ENCODE results near the gene DIPK1A.
A peak's percentile ranks its signal among the peaks of the same experiment; 100 is the strongest.

DIPK1A gene

DNA sequence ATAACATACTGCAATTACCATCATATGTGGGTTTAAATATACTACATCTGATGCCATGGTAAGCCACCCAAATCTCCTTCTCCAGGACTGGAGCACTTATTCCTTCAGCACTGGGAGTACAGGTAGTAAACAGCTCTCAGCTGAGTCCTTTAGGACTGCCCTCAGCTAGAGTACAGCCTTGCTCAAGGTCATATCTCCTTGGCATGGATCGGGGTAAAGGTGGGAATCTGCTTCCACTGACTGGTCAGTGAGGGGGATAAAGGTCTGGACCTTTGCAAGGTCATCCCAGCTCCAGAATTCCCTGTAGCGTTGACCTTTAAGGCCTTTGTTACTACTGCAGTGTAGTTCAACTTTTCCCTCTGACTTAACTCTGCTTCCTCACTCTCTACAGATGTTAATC lies 90.7 kb downstream of the DIPK1A start:
- no peak for DNase-seq

DNA sequence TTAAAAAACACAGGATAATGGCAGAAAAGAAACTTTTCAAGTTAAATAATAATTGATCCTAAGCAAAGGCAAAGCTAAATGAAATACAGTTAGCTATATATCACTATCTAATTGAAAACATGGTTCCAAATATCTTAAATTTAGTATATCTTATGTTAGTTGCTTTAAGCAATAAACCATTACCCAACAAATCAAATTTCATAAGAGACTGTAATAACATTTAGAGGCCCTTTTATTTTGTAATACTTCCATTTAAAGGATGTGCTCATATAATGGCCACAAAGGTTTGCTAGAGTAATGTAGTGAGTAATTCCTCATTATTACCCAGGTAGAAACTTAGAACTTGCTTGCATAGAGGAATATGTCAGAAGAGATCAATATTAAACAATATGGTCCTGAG lies 97.1 kb downstream of the DIPK1A start:
- DNase-seq = no peak

DNA sequence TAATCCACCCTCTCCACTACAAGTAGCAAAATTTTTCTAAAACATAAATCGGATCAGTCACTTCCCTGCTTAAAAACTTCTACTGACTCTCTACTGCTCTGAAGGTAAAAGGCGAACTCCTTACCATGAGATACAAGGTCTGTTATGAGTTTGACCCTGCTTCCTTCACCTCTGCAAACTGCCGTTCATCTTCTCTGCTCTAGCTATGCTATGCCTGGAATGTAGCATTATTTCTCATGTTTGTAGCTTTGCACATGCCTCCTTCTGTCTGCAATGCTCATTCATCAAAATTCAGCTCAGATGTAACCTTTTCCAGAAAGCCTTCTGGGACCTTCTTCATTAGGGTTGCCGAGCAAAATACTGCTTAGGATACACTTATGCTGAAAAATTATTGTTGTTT lies 98.7 kb downstream of the DIPK1A start:
- no peak for DNase-seq

DNA sequence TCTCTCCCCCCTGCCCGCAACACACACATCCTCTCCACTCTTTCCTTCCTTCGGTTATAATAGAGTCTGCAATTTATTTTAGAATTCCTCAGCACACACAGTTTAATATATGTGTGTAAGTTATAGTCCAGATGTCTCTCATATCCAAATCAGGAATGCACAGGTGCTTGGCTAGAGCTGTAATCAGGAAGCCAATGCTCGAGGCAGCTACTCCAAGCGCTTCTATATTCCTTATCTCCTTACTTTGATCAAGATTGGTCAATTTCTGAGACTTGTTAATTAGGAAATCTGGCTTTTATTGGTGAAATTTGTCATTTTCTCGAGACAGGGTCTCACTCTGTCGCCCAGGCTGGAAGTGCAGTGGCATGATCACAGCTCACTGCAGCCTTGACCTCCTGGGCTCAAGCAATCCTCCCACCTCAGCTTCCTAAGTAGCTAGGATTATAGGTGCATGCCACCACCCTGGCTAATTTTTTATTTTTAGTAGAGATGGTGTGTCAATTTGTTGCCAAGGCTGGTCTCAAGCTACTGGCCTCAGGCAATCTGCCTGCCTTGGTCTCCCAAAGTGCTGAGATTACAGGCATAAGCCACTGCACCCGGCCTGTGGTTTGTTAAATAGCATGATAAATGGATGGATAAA lies 101.7 kb downstream of the DIPK1A start:
- DNase-seq = no peak

DNA sequence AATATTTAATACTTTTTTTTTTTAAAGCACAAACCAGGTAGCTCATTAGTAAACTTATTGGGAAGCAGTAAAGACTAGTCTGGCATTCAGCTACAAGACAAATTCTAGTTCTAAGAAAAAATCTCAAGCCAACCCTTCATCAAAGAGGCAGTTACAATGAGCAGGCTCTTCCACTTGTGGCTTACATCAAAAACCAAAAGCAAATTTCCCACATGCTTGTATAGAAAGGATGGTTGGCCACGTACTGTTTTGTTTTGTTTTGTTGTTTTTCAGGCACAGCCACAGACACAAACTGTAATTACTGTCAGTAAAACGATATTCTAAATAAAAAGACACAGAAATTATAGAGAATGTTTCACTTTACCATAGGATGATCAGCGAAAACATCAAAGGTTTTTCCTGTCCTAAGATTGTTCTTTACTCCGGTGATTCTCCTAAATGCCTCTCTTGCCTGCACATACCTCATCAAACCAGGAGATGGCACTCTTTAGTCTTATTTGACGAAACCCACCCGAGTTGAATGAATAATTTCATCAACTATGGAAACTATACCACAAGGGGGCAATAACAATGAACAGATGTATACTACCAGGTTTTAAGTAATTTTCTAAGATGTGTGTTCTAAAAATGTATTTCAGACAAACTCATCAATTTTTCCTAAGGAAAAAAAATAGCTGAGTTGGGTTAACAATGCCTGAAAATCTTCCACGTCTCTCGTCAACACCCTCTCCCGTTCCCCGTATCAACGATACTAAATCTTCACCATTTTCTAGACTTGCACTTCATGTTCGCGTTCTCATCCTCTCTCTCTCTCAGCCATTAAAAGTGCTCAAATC lies 102.5 kb downstream of the DIPK1A start:
- DNase-seq = peak; percentile 54

DNA sequence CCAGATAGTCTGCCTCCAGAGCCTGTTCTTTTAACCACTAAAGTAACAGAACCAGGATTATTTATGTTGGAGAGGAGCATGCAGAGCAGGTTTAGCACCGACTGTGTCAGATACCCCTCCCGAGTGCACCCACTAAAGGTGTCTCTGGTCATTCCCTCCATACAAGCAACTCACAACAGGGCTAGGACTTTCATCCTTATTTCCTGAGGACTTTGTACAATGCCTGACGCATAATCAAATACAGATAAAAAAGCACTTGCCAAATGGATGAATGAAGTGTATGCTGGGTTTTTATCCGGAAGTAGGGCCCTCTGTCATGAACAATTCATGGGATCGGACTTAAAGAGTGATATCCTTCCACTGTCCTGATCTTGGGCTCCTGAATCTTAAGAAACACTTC lies 103.4 kb downstream of the DIPK1A start:
- no peak for DNase-seq

DNA sequence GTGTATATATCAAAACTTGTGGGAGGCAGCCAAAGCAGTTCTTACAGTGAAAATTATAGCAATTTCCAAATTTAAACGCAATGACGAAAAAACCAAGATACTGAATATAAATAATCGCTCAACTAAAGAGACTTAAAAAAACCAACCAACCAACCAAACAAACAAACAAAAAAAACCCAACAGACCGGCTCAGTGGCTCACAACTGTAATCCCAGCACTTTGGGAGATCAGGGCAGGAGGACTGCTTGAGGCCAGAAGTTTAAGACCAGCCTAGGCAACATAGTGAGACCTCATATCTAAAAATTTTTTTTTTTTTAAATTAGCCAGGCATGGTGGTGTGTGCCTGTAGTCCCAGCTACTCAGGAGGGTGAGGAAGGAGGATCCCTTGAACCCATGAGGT lies 106.0 kb downstream of the DIPK1A start:
- DNase-seq = no peak

DNA sequence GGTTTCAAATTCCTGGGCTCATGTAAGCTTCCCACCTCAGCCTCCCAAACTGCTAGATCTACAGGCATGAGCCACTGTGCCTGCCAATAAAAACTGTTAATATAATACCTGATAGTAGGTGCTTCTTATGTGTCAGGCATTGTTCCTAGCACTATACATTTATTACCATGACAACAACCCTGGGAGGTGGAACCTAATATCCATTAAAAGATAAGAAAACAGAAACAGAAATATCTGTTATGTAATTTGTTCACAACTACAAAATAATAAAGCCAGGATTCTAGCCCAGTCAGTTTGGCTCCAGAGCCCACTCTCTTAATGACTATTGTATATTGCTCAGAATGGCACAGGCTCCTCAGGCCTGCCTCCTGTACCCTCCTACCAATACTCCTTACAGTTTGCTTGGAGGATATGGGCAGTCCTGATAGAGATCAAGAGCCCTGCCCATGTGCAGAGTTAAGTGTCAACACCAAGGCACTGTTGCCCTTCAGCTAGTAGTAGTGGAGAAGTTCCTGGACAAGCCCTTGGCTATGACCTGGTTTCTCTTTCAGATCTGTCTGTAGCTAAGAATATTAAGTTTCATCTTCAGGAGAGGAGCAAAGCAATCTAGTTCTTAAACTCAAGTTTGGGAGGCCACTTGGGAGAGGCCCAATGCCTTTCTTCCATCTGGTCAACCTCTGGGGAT lies 107.0 kb downstream of the DIPK1A start:
- no peak for DNase-seq

DNA sequence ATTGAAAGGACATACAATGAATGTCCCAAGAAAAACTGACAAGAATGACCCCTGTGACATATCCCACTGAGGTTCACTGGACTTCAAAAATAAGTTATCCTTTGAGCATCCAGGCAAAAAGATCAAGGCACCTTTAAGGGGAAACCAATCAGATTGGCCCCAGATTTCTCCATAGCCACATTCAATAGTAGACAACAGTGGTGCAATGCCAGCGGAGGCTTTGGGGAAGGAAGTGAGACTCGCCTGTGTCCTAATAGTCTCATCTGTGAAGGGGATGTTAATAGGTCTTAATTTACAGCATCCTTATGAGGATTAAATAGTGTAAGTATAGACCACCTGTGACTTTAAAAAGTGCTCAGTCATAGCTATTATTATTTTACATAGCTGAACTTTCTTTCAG lies 108.0 kb downstream of the DIPK1A start:
- no peak for DNase-seq

DNA sequence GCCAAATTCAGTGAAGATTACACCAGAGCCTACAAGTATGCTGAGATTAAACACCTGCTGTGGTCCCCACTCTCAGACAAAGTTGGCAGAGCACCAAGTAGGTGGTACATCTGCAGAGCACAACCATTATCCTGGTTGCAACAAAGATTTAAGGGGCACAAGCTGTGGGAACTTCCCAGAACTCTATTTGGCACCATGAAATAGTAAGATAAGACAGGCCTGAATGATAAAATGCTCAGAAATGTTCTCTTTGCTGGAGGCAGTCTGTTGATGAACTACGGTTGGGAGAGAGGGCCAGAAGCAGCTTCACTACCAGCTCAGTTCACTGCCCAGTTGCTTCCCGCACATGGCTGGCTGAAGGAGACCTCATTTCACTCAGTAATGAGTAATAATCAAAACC lies 109.5 kb downstream of the DIPK1A start:
- DNase-seq = no peak

DNA sequence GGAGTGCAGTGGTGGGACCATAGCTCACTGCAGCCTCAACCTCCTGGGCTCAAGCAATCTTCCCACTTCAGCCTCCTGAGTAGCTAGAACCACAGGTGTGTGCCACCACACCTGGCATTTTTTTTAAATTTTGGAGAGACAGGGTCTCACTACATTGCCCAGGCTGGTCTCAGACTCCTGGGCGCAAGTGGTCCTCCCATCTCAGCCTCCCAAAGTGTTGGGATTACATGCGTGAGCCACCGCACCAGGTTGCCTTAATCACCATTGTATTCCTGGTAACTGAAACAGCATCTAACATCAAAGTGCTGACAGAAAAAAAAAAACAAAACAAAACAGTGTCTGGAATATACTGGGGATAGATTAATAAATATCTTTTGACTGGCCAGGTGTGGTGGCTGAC lies 111.2 kb downstream of the DIPK1A start:
- no peak for DNase-seq

DNA sequence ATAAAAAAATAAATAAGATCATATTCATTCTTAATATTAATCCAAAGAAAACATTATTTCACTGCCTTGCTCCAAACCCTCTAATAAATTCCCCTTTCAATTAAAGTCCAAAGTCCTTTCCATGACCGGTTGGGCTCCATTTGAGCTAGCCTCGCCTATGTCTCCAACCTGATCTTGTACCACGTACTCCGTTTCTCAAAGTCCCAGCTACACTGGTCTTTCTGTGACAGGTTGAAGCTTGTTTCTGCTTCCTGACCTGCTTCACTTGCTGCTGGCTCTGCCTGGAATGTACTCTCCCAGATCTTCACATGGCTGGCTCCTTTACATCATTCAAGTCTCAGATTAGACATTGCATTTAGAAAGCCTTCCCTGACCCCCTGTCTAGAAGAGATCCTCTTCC lies 113.1 kb downstream of the DIPK1A start:
- no peak for DNase-seq

DNA sequence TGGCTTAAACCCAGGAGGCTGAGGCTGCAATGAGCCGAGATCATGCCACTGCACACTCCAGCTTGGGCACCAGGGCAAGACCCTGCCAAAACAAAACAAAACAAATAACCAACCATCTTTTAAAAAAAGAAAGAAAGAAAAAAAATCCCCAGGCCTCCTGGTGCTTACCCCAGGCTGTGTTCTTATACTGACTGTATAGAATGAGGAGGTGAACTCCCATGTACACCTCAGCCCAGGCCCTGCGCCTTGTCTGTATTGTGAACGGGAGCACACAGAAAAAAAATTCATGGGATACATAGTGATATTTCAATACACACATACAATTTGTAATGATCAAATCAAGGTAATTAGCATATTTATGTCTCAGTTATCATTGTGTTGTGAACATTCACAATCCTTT lies 115.4 kb downstream of the DIPK1A start:
- DNase-seq = no peak

DNA sequence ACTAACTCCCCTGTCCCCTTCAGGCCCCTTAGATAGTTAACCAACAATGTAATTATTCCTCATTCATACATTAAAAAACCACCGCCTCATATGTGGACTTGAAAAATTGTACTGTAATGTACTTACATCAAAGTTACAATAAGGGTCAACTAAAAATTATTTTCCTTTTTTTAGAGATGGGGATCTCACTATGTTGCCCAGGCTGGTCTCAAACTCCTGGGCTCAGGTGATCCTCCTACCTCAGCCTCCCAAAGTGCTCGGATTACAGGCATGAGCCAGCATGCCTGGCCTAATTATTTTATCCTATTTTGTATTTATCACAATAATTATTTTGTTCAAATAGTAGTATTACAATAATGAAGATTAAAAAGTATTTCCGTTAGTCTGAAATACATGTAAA lies 116.8 kb downstream of the DIPK1A start:
- no peak for DNase-seq

DNA sequence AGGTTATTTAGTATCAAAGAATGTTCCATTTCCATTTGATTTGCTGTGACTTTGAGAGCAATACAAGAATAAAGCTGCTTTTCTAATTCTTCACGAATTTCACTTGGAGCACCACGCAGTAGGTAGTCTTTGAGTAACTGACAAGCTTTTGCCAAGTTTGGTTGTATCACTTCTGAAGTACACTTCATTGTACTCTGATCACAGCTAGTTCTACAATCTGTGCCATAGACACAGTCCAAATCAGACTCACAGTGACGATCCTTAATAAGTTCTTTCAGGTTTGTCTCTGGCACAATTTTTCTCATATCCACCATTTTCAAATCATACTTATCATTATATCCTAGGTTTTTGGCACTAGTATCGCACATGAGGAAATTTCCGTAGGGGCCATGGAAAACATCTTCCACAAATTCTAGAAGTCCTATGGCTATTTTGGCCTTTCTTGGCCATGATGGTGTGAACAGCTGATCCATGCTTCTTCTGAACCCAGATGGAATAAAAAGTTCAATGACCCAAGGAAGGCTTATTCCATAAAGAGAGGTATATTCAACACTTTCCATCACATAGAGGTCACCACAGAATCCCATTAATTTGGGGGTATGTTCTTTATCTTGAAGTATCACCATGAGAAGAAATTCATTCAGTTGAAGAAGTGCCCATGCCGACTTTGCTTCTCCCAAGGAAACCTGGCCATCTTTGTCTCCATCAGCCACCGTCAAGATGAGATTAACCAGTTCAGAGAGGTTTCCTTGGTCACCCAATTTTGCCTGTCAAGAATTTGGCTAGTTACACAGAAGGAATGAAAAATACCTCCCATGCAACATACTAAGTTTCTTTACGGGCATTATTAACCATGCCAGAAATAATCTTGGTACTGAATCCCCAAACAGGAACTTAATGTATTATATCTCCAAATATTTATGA lies 117.6 kb downstream of the DIPK1A start:
- DNase-seq = no peak

DNA sequence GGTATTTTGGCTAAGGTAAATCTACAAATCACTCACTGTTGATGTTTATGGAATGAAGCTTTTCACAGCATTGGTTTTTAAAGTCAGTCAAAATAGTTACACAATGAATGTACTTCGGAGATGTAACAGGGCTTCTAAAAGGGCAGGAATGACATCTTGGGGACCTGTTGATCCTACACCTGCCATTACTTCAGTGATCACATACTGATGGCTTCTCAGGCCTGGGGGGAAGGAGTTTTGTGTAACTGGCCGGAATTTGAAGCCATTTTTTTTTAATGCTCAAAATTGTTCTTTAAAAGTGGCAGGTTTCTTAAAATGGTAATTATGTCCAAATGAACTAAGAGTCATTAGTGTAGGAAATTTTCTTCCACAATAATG lies 118.2 kb downstream of the DIPK1A start:
- no peak for DNase-seq

DNA sequence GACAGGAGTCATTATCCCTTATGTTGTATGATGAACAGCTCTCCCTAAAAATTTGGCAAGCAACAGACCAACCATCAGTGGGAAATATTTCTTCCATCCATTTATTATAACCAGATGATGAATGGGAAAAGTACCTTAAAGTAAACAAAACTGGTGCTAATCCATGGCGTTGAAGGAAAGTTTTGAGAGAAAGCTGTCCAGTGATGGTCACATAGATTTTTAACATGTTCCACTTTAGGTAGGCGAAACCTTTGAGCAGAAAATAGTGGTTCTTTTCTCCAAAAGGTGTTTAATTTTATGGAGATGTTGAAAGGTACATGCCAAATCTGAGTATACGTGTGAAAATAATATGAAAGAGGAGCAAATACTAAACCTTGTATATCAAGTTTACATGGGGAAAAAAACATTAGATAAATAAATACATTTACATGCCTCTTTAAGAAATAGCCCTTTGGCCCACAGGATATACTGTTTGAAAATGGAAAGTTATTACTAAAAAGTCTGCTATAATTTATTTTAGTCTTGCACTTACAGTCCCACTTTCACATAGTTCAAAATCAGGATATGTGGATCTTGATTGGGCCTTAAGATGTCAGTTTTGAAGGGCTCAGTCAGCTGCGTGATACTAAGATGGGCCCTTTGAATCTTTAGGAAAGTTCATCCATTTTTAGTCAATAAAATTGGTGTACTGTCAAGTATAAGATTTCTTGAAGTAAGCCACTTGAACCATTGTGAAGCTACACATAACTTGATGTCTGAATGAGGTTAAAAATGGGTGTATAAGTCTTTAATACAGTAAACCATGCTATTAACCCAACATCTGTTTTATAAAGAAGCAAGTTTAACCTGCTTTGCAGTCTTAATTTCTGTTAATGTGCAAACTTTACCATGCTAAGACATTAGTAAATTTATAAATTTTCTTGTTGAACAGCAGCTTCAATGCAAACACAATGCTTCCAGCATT lies 118.9 kb downstream of the DIPK1A start:
- DNase-seq = no peak

DNA sequence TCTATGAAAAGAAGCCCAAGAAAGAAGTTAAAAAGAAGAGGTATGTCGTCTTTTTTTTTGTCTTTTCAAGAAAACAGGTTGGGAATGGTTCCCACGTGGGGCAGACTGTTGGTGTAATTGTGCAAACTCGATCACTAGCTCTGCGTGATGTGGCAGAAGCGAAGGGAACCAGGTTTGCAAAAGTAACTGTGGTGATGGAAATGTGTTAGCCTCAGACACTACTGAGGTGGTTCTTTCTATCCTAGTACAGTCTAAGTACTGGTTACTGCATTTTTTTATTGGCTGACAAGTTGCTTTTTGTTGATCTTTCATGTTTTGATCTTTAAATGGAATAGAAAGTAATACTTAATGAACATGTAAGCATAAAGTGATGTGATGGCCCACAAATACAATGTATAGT lies 120.7 kb downstream of the DIPK1A start:
- no peak for DNase-seq

DNA sequence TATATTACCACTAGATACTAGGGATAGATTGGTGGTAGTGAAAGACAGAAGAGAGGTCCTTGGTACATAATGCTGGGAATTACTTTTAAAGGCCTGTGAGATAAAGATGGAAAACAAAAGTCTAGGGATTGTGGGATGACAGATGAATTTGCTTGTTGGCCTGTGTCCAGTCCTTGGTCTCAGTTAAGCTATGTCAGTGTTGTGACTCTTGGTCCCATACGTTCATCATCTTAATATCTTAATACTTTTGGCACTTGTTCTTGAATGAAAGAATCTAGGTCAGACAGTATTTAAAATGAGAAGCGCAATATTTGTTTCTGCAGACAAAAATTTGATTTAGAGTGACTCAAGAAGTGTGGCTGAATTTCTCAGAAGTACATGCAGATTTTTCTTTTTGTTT lies 121.8 kb downstream of the DIPK1A start:
- no peak for DNase-seq

DNA sequence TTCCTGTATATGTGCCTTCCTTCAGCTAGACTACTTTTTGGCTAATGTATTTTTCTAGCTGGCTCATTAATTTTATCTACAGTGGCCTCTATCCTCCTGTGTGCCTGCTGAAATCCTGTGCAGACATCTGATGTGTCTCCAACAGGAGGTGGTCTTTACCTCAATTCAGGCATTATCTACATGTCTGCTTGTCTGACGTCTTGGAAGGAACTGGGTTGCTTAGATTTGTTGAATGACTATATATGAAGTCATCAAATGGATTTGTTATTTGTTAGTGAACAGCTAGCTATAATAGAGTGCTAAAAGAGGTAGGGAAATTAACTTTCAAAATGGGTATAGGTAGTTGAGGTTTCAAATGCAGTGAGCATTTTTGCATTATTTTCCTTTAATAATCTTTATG lies 122.7 kb downstream of the DIPK1A start:
- DNase-seq = no peak

DNA sequence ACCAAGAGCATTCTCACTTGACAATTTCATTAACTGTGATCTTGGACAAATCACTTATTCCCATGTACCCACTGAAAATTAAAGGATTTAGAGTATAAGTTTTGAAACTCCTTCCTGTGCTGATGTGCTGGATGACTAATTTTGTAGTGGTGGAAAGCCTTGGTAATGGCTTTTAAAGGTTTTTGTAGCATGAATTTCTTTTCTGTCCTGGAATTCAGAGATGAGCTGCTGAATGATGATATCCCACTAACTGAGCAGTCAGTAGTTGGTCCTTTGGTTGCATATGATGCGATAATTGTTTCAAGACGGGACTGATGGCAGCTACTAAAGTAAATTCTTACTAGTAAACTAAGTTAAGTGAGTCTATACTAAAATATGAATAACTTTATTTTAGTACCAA lies 124.2 kb downstream of the DIPK1A start:
- no peak for DNase-seq

DNA sequence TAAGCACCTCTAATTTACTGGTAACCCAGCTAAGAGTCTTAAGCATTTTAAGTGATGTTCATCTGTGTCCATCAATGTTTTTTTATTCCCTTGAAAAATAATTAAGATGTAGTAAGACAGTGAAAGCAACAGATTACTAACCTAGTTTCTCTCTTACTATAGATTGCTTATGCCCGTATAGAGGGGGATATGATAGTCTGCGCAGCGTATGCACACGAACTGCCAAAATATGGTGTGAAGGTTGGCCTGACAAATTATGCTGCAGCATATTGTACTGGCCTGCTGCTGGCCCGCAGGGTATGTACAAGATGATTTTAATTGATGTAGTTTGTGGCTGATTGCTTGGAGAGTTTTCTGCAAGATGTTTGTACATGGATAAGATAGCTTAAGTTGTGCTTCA lies 126.6 kb downstream of the DIPK1A start:
- DNase-seq = no peak
